ENCODE measurements around the gene CYP39A1.

Gene CYP39A1

GRCh38 chr6:46590765-46591164 lies 61.9 kb downstream of the CYP39A1 start:
- no peak for DNase-seq (ENCODE audit: low spot score)

GRCh38 chr6:46586906-46587305 lies 65.7 kb downstream of the CYP39A1 start:
- DNase-seq (ENCODE audit: low spot score) = no peak

GRCh38 chr6:46584586-46584985 lies 68.0 kb downstream of the CYP39A1 start:
- no peak for DNase-seq (ENCODE audit: low spot score)

GRCh38 chr6:46583721-46584120 lies 68.9 kb downstream of the CYP39A1 start:
- DNase-seq (ENCODE audit: low spot score) = no peak

- DNase-seq (ENCODE audit: low spot score) = no peak
These were observed 69.5 kb downstream of the CYP39A1 start for GRCh38 chr6:46583081-46583480.

DNA sequence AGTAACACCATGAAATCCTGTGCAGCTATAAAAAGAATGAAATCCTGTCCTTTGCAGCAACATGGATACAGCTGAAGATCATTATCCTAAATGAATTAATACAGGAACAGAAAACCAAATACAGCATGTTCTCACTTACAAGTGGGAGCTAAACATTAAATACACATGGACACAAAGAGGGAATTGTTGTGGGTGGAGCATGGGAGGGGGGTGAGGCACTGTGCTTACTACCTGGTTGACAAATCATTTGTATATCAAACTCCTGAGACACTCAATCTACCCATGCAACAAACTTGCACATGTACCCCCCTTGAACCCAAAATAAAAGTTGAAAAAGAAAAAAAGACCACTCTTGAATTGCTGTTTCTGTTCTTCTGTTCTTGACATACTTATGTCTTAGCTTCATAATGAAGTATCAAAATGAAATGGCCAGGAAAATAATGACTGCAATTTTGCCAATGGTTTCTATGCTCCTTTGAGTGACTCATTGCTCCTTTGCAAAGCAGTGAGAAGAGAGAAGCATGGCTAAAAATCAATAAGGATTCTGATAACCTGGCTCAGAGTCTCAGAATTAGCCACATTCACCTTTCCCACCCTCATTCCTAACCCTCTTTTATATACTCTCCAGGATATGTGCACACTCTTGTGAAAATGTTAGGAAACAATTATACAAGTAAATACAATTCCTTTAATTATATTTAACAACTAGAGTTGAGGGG lies 71.0 kb downstream of the CYP39A1 start:
- no peak for DNase-seq (ENCODE audit: low spot score)

DNA sequence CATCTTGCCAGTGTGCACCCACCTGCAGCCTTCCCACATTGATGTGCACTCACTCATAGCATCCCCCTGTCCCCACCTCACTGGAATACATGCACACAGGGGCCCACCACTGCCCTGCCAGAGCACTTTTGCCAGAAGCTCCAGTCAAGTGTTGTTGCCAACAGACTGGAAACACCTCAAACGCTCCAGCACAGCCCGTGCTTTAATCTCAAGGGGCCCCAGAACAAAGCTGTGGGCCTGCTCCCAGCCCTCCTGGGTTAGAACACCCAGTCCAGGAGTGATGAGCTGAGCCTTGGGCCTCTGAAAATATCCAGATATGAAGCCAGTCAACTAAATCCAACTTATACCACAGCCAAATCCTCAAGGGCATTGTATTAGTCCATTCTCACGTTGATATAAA lies 77.1 kb downstream of the CYP39A1 start:
- DNase-seq (ENCODE audit: low spot score) = no peak

DNA sequence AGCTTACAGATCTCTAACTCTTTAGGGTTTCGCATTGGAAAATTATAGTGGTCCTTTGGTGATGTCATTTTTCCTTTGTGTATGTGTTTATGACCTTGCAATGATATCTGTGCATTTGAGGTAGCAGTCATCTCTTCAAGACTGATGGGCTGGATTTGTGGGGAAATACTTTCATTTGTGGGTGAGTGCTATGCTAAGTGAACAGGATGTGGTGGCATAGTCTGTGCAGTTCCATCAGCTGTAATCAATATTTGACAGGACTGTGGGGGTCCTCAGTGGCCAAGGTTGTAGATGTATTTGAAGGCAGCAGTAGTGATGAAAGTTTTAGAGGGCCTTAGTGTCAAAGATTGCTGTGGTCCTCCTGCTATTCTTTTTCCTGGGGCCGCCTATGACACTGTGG lies 79.5 kb downstream of the CYP39A1 start:
- DNase-seq (ENCODE audit: low spot score) = no peak

GRCh38 chr6:46565531-46565930 lies 87.1 kb downstream of the CYP39A1 start:
- DNase-seq (ENCODE audit: low spot score) = no peak

- no peak for DNase-seq (ENCODE audit: low spot score)
These were observed 88.7 kb downstream of the CYP39A1 start for GRCh38 chr6:46563924-46564323.

- DNase-seq (ENCODE audit: low spot score) = no peak
These were observed 96.6 kb downstream of the CYP39A1 start for GRCh38 chr6:46556053-46556452.

GRCh38 chr6:46555129-46555528 lies 97.5 kb downstream of the CYP39A1 start:
- no peak for DNase-seq (ENCODE audit: low spot score)

DNA sequence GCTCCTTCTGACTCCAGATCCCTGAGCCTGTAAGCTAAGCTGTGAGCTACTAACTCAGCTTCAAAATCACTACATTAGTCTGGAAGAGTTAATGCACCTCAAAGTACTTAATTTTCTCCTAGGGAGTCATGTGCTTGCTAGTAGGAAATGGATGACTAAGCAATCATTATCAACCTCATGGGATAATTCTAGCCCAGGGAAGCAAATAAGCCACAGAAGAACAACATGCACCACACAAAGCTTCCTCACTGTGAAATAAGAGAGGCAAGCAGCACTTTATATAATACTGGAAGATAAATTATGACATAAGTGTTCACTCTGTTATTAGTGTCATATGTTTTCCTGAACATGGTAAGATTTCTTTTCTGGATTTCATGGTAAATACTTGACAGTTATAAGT lies 103.5 kb downstream of the CYP39A1 start:
- no peak for DNase-seq (ENCODE audit: low spot score)

DNA sequence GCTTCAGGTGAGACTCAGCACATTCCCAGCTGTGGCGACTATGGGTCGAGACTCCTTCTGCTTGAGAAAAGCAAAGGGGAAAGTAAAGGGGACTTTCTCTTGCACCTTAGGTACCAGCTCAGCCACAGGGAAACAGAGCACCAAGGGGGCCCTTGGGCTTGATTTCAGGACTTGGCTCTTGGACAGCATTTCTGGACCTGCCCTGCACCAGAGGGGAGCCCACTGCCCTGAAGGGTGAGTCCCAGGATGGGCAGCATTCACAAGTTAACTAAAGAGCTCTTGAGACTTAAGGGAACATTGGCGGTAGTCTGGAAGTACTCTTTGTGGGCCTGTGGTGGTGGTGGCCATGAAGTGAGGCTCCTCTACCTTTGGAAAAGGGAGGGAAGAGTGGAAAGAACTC lies 111.1 kb downstream of the CYP39A1 start:
- DNase-seq (ENCODE audit: low spot score) = no peak

DNA sequence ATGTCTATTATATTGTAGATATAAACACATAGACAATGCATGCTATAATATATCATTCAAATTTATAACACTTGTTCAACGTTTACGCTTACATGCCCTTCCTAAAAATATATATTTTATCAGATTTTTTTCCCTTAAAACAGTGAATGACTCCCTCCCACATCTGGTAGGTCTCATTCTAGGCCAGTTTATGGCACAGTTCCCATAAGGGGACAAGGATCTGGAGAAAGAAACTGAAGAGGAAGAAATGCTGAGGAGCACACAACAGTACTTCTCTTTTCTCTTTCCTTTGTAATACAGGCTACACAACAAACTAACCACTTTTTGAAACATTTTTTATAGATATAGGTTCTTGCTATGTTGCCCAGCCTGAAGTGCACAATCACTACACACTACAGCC lies 112.8 kb downstream of the CYP39A1 start:
- no peak for DNase-seq (ENCODE audit: low spot score)

- no peak for DNase-seq (ENCODE audit: low spot score)
These were observed 113.7 kb downstream of the CYP39A1 start for GRCh38 chr6:46538800-46539480.

DNA sequence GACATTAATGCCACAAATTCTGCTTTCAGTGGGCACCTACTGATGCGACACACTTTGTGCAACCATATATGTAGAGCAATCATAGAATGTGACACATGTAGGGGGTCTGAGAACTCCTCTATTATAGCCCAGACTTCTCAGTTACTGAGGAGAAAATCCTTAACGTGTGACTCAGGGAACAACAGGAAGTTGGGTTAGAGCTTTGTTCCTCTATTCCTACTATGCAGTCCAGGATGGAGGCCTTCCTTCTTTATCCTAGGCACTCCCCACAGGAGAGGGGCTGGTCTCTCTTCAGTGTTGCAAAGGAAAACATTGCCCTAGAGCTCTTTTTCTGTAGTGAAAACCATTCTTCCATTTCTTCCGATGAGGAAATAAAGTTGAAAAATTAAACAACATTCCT lies 121.7 kb downstream of the CYP39A1 start:
- DNase-seq (ENCODE audit: low spot score) = no peak

GRCh38 chr6:46528961-46529750 lies 123.5 kb downstream of the CYP39A1 start:
- no peak for DNase-seq (ENCODE audit: low spot score)

DNA sequence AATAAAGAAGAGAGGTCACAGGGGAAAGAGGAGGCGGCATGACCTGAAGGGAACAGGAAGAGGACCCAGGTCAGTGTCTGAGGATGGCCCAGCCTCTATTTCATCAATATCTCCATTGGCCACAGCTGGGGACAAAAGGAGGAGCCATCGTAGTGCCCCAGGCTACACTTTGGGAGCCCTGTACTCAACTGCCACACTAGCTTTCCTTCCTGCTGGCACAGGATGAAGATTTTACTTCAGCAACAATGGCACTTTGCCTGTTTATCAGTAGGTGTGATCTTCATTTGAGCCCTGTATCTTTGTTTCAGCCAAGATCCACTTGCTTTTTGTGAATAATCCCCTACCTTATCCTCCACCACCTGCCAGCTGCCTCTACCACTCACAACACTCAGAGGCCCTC lies 126.0 kb downstream of the CYP39A1 start:
- DNase-seq (ENCODE audit: low spot score) = no peak

GRCh38 chr6:46525583-46525982 lies 127.0 kb downstream of the CYP39A1 start:
- DNase-seq (ENCODE audit: low spot score) = no peak

DNA sequence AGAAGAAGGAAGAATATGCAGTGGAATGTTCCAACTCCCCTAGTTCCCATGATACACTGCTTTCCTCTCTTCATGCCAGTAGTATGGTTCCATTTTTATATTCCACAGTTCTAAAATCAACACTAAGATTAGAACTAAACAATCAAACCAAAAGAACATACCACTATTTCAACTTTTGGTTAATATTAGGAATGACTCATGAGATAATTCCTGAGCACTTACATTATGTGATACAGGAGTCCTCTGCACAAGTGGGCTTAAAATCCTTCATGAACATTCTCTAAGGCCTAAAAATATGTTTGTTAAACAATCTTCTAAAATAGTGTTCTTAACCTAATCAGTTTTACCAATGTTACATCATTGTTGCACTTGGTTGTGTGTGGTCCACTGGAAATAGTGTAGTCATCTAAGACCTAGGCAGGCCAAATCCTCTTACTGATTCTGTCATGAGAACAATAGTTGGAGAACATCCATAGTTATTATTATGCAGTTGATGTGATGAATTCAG lies 131.1 kb downstream of the CYP39A1 start:
- no peak for DNase-seq (ENCODE audit: low spot score)

DNA sequence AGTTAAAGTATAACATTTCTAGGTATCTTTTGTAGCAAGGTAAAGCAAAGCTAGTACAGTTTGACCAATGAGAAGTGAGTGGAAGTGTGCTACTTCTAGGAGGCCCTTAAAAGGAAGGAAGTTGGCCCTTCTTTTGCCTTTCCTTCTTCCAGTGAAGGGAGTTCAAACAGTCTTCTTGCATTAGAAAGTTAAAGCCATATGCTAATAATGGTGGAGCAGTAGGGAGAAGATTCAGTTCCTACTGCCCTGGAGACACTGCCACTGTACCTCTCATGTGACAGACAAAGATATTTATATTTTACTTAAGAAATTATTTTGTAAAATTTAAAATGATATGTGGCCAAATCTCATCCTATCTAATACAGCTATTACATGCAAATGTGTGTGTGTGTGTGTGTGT lies 135.4 kb downstream of the CYP39A1 start:
- no peak for DNase-seq (ENCODE audit: low spot score)

GRCh38 chr6:46513533-46513932 lies 139.1 kb downstream of the CYP39A1 start:
- no peak for DNase-seq (ENCODE audit: low spot score)

All from putamen (tissue), 1 donor.